IMR-90 (cell line): Measurements from ENCODE around the gene SEBOX. TPM values are rescaled to one million over a fixed set of nuclear protein-coding genes. Genes with fewer than 3 reads are reported as not detected.

Experiments
- ATAC-seq: fragments of 200-7000 bp; cut with Tn5 transposase; 2 replicates; pipeline ENCODE4 v1.9.1; 2020; ENCODE audit warnings: low read depth, mild to moderate bottlenecking, moderate library complexity
- BruUV-seq: library from RNA; stranded (reverse); fragments of 400-500 nt; replicated peaks from 2 replicates; lab custom pipeline; 2021; lab: Mats Ljungman, UMichigan
- CTCF ChIA-PET: fragments of 300-600 bp; formaldehyde crosslinking; extraction: SDS; loops from one replicate; lab custom pipeline; 2021; ENCODE audit warnings: antibody characterized with exemption; lab: Yijun Ruan, JAX
- POLR2A ChIA-PET: fragments of 300-600 bp; sonication (Branson Sonifier 250); formaldehyde crosslinking; loops from one replicate; lab custom pipeline; 2022; ENCODE audit warnings: antibody characterized with exemption; ENCODE audit not compliant: unreplicated experiment; lab: Charles Lee
- DNase-seq: peaks from one replicate; pipeline ENCODE4 v3.0.0; 2013
- H2AFZ ChIP-seq: replicated peaks from 2 replicates; pipeline ENCODE3; 2013; ENCODE audit warnings: low read length, mild to moderate bottlenecking; ENCODE audit not compliant: poor library complexity
- H2AK5ac ChIP-seq: 2 replicates; pipeline ENCODE4 v1.6.1; 2013; ENCODE audit warnings: low read depth, low read length, inconsistent platforms
- H2AK9ac ChIP-seq: replicated peaks from 2 replicates; pipeline ENCODE3; 2013; ENCODE audit warnings: mild to moderate bottlenecking, low read depth, low read length, moderate library complexity; ENCODE audit not compliant: poor library complexity
- H2BK120ac ChIP-seq: 2 replicates; pipeline ENCODE4 v1.6.1; 2013; ENCODE audit warnings: low read depth, low read length, inconsistent platforms
- H2BK15ac ChIP-seq: 3 replicates; pipeline ENCODE4 v1.6.1; 2013; ENCODE audit warnings: low read depth, low read length, inconsistent platforms
- H2BK20ac ChIP-seq: 2 replicates; pipeline ENCODE4 v1.6.1; 2013; ENCODE audit warnings: low read depth, mild to moderate bottlenecking, inconsistent platforms, low read length, moderate library complexity
- H2BK5ac ChIP-seq: 2 replicates; pipeline ENCODE4 v1.6.1; 2013; ENCODE audit warnings: mild to moderate bottlenecking, low read depth, low read length, inconsistent platforms; ENCODE audit not compliant: poor library complexity, severe bottlenecking
- H3K14ac ChIP-seq: replicated peaks from 2 replicates; pipeline ENCODE4 v1.6.1; 2013; ENCODE audit warnings: low read depth, low read length, inconsistent platforms
- H3K18ac ChIP-seq: 2 replicates; pipeline ENCODE4 v1.6.1; 2013; ENCODE audit warnings: low read depth, low read length, control low read depth
- H3K23ac ChIP-seq: 2 replicates; pipeline ENCODE4 v1.6.1; 2013; ENCODE audit warnings: low read depth, low read length, inconsistent platforms
- H3K27ac ChIP-seq: 2 replicates; pipeline ENCODE4 v1.5.1; 2013; ENCODE audit warnings: mild to moderate bottlenecking, control low read depth, low read length; ENCODE audit not compliant: insufficient read depth
- H3K27me3 ChIP-seq: 2 replicates; pipeline ENCODE4 v1.6.1; 2013; ENCODE audit warnings: low read length; ENCODE audit not compliant: control insufficient read depth, insufficient read depth
- H3K36me3 ChIP-seq: 2 replicates; pipeline ENCODE4 v1.6.1; 2013; ENCODE audit warnings: low read length, mixed read lengths; ENCODE audit not compliant: control insufficient read depth, insufficient read depth
- H3K4ac ChIP-seq: 2 replicates; pipeline ENCODE4 v1.6.1; 2013; ENCODE audit warnings: low read depth, low read length, inconsistent platforms
- H3K4me1 ChIP-seq: 2 replicates; pipeline ENCODE4 v1.6.1; 2013; ENCODE audit warnings: low read length, mixed read lengths; ENCODE audit not compliant: control insufficient read depth, insufficient read depth
- H3K4me2 ChIP-seq: 2 replicates; pipeline ENCODE4 v1.6.1; 2013; ENCODE audit warnings: low read depth, mild to moderate bottlenecking, control low read depth, low read length, moderate library complexity
- H3K4me3 ChIP-seq: 2 replicates; pipeline ENCODE4 v1.5.1; 2013; ENCODE audit warnings: low read depth, mild to moderate bottlenecking, control low read depth, low read length, moderate library complexity; ENCODE audit not compliant: insufficient read depth
- H3K56ac ChIP-seq: 2 replicates; pipeline ENCODE4 v1.6.1; 2013; ENCODE audit warnings: low read length, inconsistent platforms; ENCODE audit not compliant: insufficient read depth; ENCODE audit errors: extremely low read depth
- H3K79me1 ChIP-seq, 2 experiments: 2 replicates each; pipeline ENCODE4 v1.6.1; 2013; ENCODE audit warnings: low read length in 2 of 2, inconsistent platforms in 1 of 2, low read depth in 1 of 2
- H3K9ac ChIP-seq: 2 replicates; pipeline ENCODE4 v1.6.1; 2013; ENCODE audit warnings: low read depth, low read length, control low read depth
- H3K9me1 ChIP-seq: 2 replicates; pipeline ENCODE4 v1.6.1; 2013; ENCODE audit warnings: low read length, inconsistent platforms; ENCODE audit not compliant: insufficient read depth
- H3K9me3 ChIP-seq: 2 replicates; pipeline ENCODE4 v1.6.1; 2013; ENCODE audit warnings: low read length; ENCODE audit not compliant: control insufficient read depth, insufficient read depth
- H4K20me1 ChIP-seq: 2 replicates; pipeline ENCODE4 v1.6.1; 2013; ENCODE audit warnings: low read length, inconsistent platforms; ENCODE audit not compliant: insufficient read depth
- H4K5ac ChIP-seq: 2 replicates; pipeline ENCODE4 v1.6.1; 2013; ENCODE audit warnings: mild to moderate bottlenecking, low read depth, low read length, control low read depth
- H4K8ac ChIP-seq, 2 experiments: 2 replicates each; pipeline ENCODE4 v1.6.1; 2013; ENCODE audit warnings: low read depth in 2 of 2, low read length in 2 of 2, control low read depth in 1 of 2, inconsistent platforms in 1 of 2
- H4K91ac ChIP-seq: 2 replicates; pipeline ENCODE4 v1.6.1; 2013; ENCODE audit warnings: low read depth, low read length, inconsistent platforms; ENCODE audit not compliant: insufficient read depth
- BHLHE40 ChIP-seq: fragments of 150-350 bp; IDR thresholded peaks from 2 replicates; pipeline ENCODE4 v1.6.1; 2016; ENCODE audit warnings: mild to moderate bottlenecking, low read depth, low read length
- CEBPB ChIP-seq: IDR thresholded peaks from 2 replicates; pipeline ENCODE4 v1.6.1; 2012; ENCODE audit warnings: low read depth, low read length, improper control_type of control experiment
- CHD1 ChIP-seq: IDR thresholded peaks from 2 replicates; pipeline ENCODE4 v1.6.1; 2012; ENCODE audit warnings: low read depth, low read length, improper control_type of control experiment
- CTCF ChIP-seq: conservative IDR thresholded peaks from 2 replicates; pipeline ENCODE4 v1.5.1; 2012; ENCODE audit warnings: mild to moderate bottlenecking, low read depth, low read length, improper control_type of control experiment
- ELK1 ChIP-seq: fragments of 150-350 bp; IDR thresholded peaks from 2 replicates; pipeline ENCODE4 v1.6.1; 2016; ENCODE audit warnings: low read depth, mild to moderate bottlenecking, low read length, moderate library complexity, borderline replicate concordance
- FOS ChIP-seq: fragments of 150-350 bp; IDR thresholded peaks from 2 replicates; pipeline ENCODE4 v1.6.1; 2016; ENCODE audit warnings: low read depth, low read length
- MAFK ChIP-seq: IDR thresholded peaks from 2 replicates; pipeline ENCODE4 v1.6.1; 2012; ENCODE audit warnings: low read depth, low read length, improper control_type of control experiment
- MAZ ChIP-seq: IDR thresholded peaks from 2 replicates; pipeline ENCODE4 v1.6.1; 2012; ENCODE audit warnings: low read depth, mild to moderate bottlenecking, low read length, improper control_type of control experiment, moderate library complexity, borderline replicate concordance
- MXI1 ChIP-seq: IDR thresholded peaks from 2 replicates; pipeline ENCODE4 v1.6.1; 2012; ENCODE audit warnings: low read depth, mild to moderate bottlenecking, low read length, moderate library complexity, borderline replicate concordance
- NFE2L2 ChIP-seq: fragments of 150-350 bp; IDR thresholded peaks from 2 replicates; pipeline ENCODE4 v1.6.1; 2016; ENCODE audit warnings: low read depth, mild to moderate bottlenecking, low read length
- POLR2A ChIP-seq: IDR thresholded peaks from 2 replicates; pipeline ENCODE4 v1.6.1; 2012; ENCODE audit warnings: mild to moderate bottlenecking, low read depth, low read length
- RAD21 ChIP-seq: IDR thresholded peaks from 2 replicates; pipeline ENCODE4 v1.6.1; 2012; ENCODE audit warnings: low read length, improper control_type of control experiment
- RCOR1 ChIP-seq: IDR thresholded peaks from 2 replicates; pipeline ENCODE4 v1.6.1; 2012; ENCODE audit warnings: mild to moderate bottlenecking, low read length, improper control_type of control experiment; ENCODE audit not compliant: insufficient replicate concordance
- RFX5 ChIP-seq: IDR thresholded peaks from 2 replicates; pipeline ENCODE4 v1.8.0; 2012; ENCODE audit warnings: low read depth, mild to moderate bottlenecking, low read length, moderate library complexity
- SMC3 ChIP-seq: fragments of 150-350 bp; IDR thresholded peaks from 2 replicates; pipeline ENCODE4 v1.6.1; 2016; ENCODE audit warnings: low read depth, mild to moderate bottlenecking, antibody characterized with exemption, low read length, moderate library complexity
- USF2 ChIP-seq: fragments of 150-350 bp; IDR thresholded peaks from 2 replicates; pipeline ENCODE4 v1.6.1; 2017; ENCODE audit warnings: mild to moderate bottlenecking, antibody characterized with exemption, low read length, low read depth
- WGBS, 2 experiments: methylation state at CpG; one replicate each; pipeline versions ENCODE4 v1.1.5 to v1.1.7; 2013; ENCODE audit warnings: missing lambda C conversion rate in 2 of 2; ENCODE audit not compliant: insufficient read length in 1 of 2; ENCODE audit errors: extremely low coverage in 2 of 2; 5-methylcytosine and 5-hydroxymethylcytosine counted together
- dilution Hi-C: fragments of 300-500 bp; cut with HindIII; formaldehyde crosslinking; loops from one replicate; pipeline ENCODE4 v1.14.3; 2018; ENCODE audit warnings: low sequenced_read_pairs; ENCODE audit not compliant: unreplicated experiment
- in situ Hi-C: fragments of 300-500 bp; cut with MboI; formaldehyde crosslinking; loops from 3 replicates; pipeline ENCODE4 v1.14.3; 2019; ENCODE audit warnings: low sequenced_read_pairs, inconsistent platforms, mixed read lengths
- intact Hi-C: fragments of 100-400 bp; cut with micrococcal nuclease; formaldehyde crosslinking; loops from 2 replicates; pipeline ENCODE4 v1.10.0; 2022
- polyA plus RNA-seq, 3 experiments: library from polyadenylated mRNA; depleted of rRNA; stranded (reverse); fragments of >200 nt; gene quantifications; 2 replicates each; pipeline ENCODE4 v1.2.3, GENCODE V29; 2012; ENCODE audit warnings: low replicate concordance in 1 of 3
- total RNA-seq: library from RNA; depleted of rRNA; stranded (reverse); fragments of >200 nt; gene quantifications from 2 replicates; pipeline ENCODE4 v1.2.3, GENCODE V29; 2012

The SEBOX gene
- total and polyA plus RNA-seq, 2 of the 4 experiments (the other 2 are of a cell fraction), result not detected

GRCh38 chr17:28325211-28325610 is 39.8 kb downstream of the SEBOX start:
- ATAC-seq (no peak), DNase-seq (no peak)
- H4K91ac ChIP-seq, result no peak overlapping the region
- H3K4me3 ChIP-seq, result no peak overlapping the region
- no peak for TF ChIP-seq MAZ
- TF ChIP-seq MXI1, result no peak
- no peak for TF ChIP-seq RAD21
- no peak for TF ChIP-seq RFX5
- TF ChIP-seq MAFK, result no peak
- TF ChIP-seq ELK1, result no peak
- TF ChIP-seq FOS, result no peak
- TF ChIP-seq CHD1, result no peak
- TF ChIP-seq SMC3, result no peak
- TF ChIP-seq NFE2L2, result no peak
- no peak for TF ChIP-seq USF2
- no peak for TF ChIP-seq POLR2A
- no peak for TF ChIP-seq CEBPB
- TF ChIP-seq BHLHE40, result no peak
- no peak for TF ChIP-seq RCOR1
- no peak for TF ChIP-seq CTCF
- ChIA-PET CTCF (no interaction called here), POLR2A (no interaction called here)
- H3K14ac ChIP-seq, result no peak overlapping the region
- no peaks in the 10 kb centered on the region; the same call in 1 of the 2 replicates for H3K9me1 ChIP-seq
- H2BK120ac ChIP-seq, result no peak overlapping the region
- no peak overlapping the region for H2BK5ac ChIP-seq
- H4K20me1 ChIP-seq, result no peaks in the 10 kb centered on the region
- intact Hi-C loops (loop anchor here (10.0 kb wide), 1 partner anchor 520 kb away; the partner anchor contains the start of gene NOS2), in situ Hi-C loops (loop anchor here (10.0 to 25.0 kb wide), 2 partner anchors 280 to 788 kb away; partner anchors contain the start of gene NLK), dilution Hi-C loops (no loop called here)
- H3K4ac ChIP-seq, result no peak overlapping the region
- no peak overlapping the region for H3K18ac ChIP-seq
- peaks cover 16% of the 10 kb centered on the region for H3K36me3 ChIP-seq
- H2AFZ ChIP-seq, result no peak overlapping the region
- H3K23ac ChIP-seq, result no peak overlapping the region
- BruUV-seq, result no TSS peak
- peaks cover 23 to 31% of the 10 kb centered on the region in 2 experiments; a peak in 3 of 4 replicates for H3K79me1 ChIP-seq
- H3K4me2 ChIP-seq, result no peak overlapping the region
- no peaks in the 10 kb centered on the region for H3K9me3 ChIP-seq
- no peak overlapping the region for H3K27ac ChIP-seq
- H3K27me3 ChIP-seq, result no peaks in the 10 kb centered on the region
- H4K5ac ChIP-seq, result no peak overlapping the region
- no peak overlapping the region for H2AK5ac ChIP-seq
- no peak overlapping the region for H2BK20ac ChIP-seq
- H2BK15ac ChIP-seq, result no peak overlapping the region
- no peak overlapping the region for H2AK9ac ChIP-seq
- H3K9ac ChIP-seq, result no peak overlapping the region
- no peak overlapping the region for H3K56ac ChIP-seq
- H4K8ac ChIP-seq, result no peak overlapping the region
- H3K4me1 ChIP-seq, result peaks cover 7% of the 10 kb centered on the region; the same call in 1 of the 2 replicates
- no CpG with 5 or more reads among the region's 5 CpGs for WGBS, 2 experiments
